Measurements from ENCODE around the gene MEX3C.

Gene MEX3C

GRCh38 chr18:51151185-51151567 lies 46.3 kb downstream of the MEX3C start:
- H2BK120ac ChIP-seq (ENCODE audit: low read depth, low read length), result no peak overlapping the region
- no peak for DNase-seq
- no peak overlapping the region for H2BK5ac ChIP-seq (ENCODE audit: low read length)
- H3K4me3 ChIP-seq (ENCODE audit: low read length), result no peak overlapping the region
- no peak overlapping the region for H2BK15ac ChIP-seq (replicated peaks; ENCODE audit: low read depth)
- H4K8ac ChIP-seq (ENCODE audit: low read depth, low read length), result no peak overlapping the region
- H3K79me1 ChIP-seq (ENCODE audit: low read length), result no peaks in the 10 kb centered on the region
- H3K36me3 ChIP-seq (ENCODE audit: control insufficient read depth, insufficient read depth, low read length), result no peaks in the 10 kb centered on the region
- no peaks in the 10 kb centered on the region for H3K27me3 ChIP-seq (ENCODE audit: insufficient read depth, low read length, poor library complexity)
- no peak overlapping the region for H3K27ac ChIP-seq (ENCODE audit: low read depth, low read length)
- no CpG with 5 or more reads among the region's 5 CpGs for WGBS (ENCODE audit: extremely low coverage, insufficient coverage, low lambda C conversion rate)
- H3K4me2 ChIP-seq (ENCODE audit: low read length), result no peak overlapping the region
- no peaks in the 10 kb centered on the region for H3K79me2 ChIP-seq (ENCODE audit: control insufficient read depth, insufficient read depth, low read length)
- no peak overlapping the region for H4K5ac ChIP-seq (ENCODE audit: low read length)
- no peak overlapping the region for H3K18ac ChIP-seq (ENCODE audit: low read length)
- no peak overlapping the region for H2AK5ac ChIP-seq (ENCODE audit: low read length)
- H3K4me1 ChIP-seq (ENCODE audit: control insufficient read depth, low read depth, low read length), result no peaks in the 10 kb centered on the region
- no peak overlapping the region for H3K9ac ChIP-seq (ENCODE audit: low read length)
- no peak overlapping the region for H3K23ac ChIP-seq (ENCODE audit: low read length)
- H3K4ac ChIP-seq (ENCODE audit: low read depth, low read length), result no peak overlapping the region
- H3K56ac ChIP-seq (ENCODE audit: low read length), result no peak overlapping the region

- no peaks in the 10 kb centered on the region for H3K79me1 ChIP-seq (ENCODE audit: low read length)
- H3K18ac ChIP-seq (ENCODE audit: low read length), result no peak overlapping the region
- no peaks in the 10 kb centered on the region for H3K79me2 ChIP-seq (ENCODE audit: control insufficient read depth, insufficient read depth, low read length)
- H3K4me1 ChIP-seq (ENCODE audit: control insufficient read depth, low read depth, low read length), result no peaks in the 10 kb centered on the region
- no peaks in the 10 kb centered on the region for H3K36me3 ChIP-seq (ENCODE audit: control insufficient read depth, insufficient read depth, low read length)
- H4K5ac ChIP-seq (ENCODE audit: low read length), result no peak overlapping the region
- no peak overlapping the region for H3K4me3 ChIP-seq (ENCODE audit: low read length)
- no peak overlapping the region for H3K23ac ChIP-seq (ENCODE audit: low read length)
- H3K9ac ChIP-seq (ENCODE audit: low read length), result no peak overlapping the region
- no peak overlapping the region for H3K4ac ChIP-seq (ENCODE audit: low read depth, low read length)
- peak; percentile 75 for DNase-seq
- H3K27me3 ChIP-seq (ENCODE audit: insufficient read depth, low read length, poor library complexity), result no peaks in the 10 kb centered on the region
- H2BK15ac ChIP-seq (replicated peaks; ENCODE audit: low read depth), result no peak overlapping the region
- no CpG with 5 or more reads among the region's 6 CpGs for WGBS (ENCODE audit: extremely low coverage, insufficient coverage, low lambda C conversion rate)
- H2AK5ac ChIP-seq (ENCODE audit: low read length), result no peak overlapping the region
- H3K4me2 ChIP-seq (ENCODE audit: low read length), result no peak overlapping the region
- no peak overlapping the region for H3K27ac ChIP-seq (ENCODE audit: low read depth, low read length)
- no peak overlapping the region for H2BK120ac ChIP-seq (ENCODE audit: low read depth, low read length)
- no peak overlapping the region for H3K56ac ChIP-seq (ENCODE audit: low read length)
- H2BK5ac ChIP-seq (ENCODE audit: low read length), result no peak overlapping the region
- no peak overlapping the region for H4K8ac ChIP-seq (ENCODE audit: low read depth, low read length)
These were observed 47.3 kb downstream of the MEX3C start for GRCh38 chr18:51150113-51150700.

- Histone ChIP-seq H3K79me1 (ENCODE audit: low read length) (no peaks in the 10 kb centered on the region), H3K27ac (ENCODE audit: low read depth, low read length) (no peak overlapping the region), H2BK15ac (replicated peaks; ENCODE audit: low read depth) (no peak overlapping the region), H3K4me3 (ENCODE audit: low read length) (no peak overlapping the region), H4K8ac (ENCODE audit: low read depth, low read length) (no peak overlapping the region), H3K9ac (ENCODE audit: low read length) (no peak overlapping the region), H2BK120ac (ENCODE audit: low read depth, low read length) (no peak overlapping the region), H3K23ac (ENCODE audit: low read length) (no peak overlapping the region), H2BK5ac (ENCODE audit: low read length) (no peak overlapping the region), H2AK5ac (ENCODE audit: low read length) (no peak overlapping the region), H3K79me2 (ENCODE audit: control insufficient read depth, insufficient read depth, low read length) (no peaks in the 10 kb centered on the region), H4K5ac (ENCODE audit: low read length) (no peak overlapping the region), H3K4ac (ENCODE audit: low read depth, low read length) (no peak overlapping the region), H3K56ac (ENCODE audit: low read length) (no peak overlapping the region), H3K36me3 (ENCODE audit: control insufficient read depth, insufficient read depth, low read length) (no peaks in the 10 kb centered on the region), H3K4me2 (ENCODE audit: low read length) (no peak overlapping the region), H3K18ac (ENCODE audit: low read length) (no peak overlapping the region), H3K27me3 (ENCODE audit: insufficient read depth, low read length, poor library complexity) (no peaks in the 10 kb centered on the region), H3K4me1 (ENCODE audit: control insufficient read depth, low read depth, low read length) (no peaks in the 10 kb centered on the region)
- no CpG with 5 or more reads among the region's 4 CpGs for WGBS (ENCODE audit: extremely low coverage, insufficient coverage, low lambda C conversion rate)
- no peak for DNase-seq
These were observed 47.8 kb downstream of the MEX3C start for GRCh38 chr18:51149670-51150069.

- H2BK15ac ChIP-seq (replicated peaks; ENCODE audit: low read depth), result no peak overlapping the region
- no peak overlapping the region for H2AK5ac ChIP-seq (ENCODE audit: low read length)
- H2BK5ac ChIP-seq (ENCODE audit: low read length), result no peak overlapping the region
- no peaks in the 10 kb centered on the region for H3K27me3 ChIP-seq (ENCODE audit: insufficient read depth, low read length, poor library complexity)
- no peaks in the 10 kb centered on the region for H3K36me3 ChIP-seq (ENCODE audit: control insufficient read depth, insufficient read depth, low read length)
- H3K9ac ChIP-seq (ENCODE audit: low read length), result no peak overlapping the region
- no peak overlapping the region for H4K8ac ChIP-seq (ENCODE audit: low read depth, low read length)
- no peak overlapping the region for H4K5ac ChIP-seq (ENCODE audit: low read length)
- H3K79me2 ChIP-seq (ENCODE audit: control insufficient read depth, insufficient read depth, low read length), result no peaks in the 10 kb centered on the region
- no peak overlapping the region for H3K4me2 ChIP-seq (ENCODE audit: low read length)
- no peaks in the 10 kb centered on the region for H3K4me1 ChIP-seq (ENCODE audit: control insufficient read depth, low read depth, low read length)
- no peak overlapping the region for H3K56ac ChIP-seq (ENCODE audit: low read length)
- H3K23ac ChIP-seq (ENCODE audit: low read length), result no peak overlapping the region
- no peak overlapping the region for H3K18ac ChIP-seq (ENCODE audit: low read length)
- DNase-seq, result no peak
- H3K27ac ChIP-seq (ENCODE audit: low read depth, low read length), result no peak overlapping the region
- H2BK120ac ChIP-seq (ENCODE audit: low read depth, low read length), result no peak overlapping the region
- H3K4me3 ChIP-seq (ENCODE audit: low read length), result no peak overlapping the region
- H3K4ac ChIP-seq (ENCODE audit: low read depth, low read length), result no peak overlapping the region
- no CpG with 5 or more reads among the region's 4 CpGs for WGBS (ENCODE audit: extremely low coverage, insufficient coverage, low lambda C conversion rate)
- H3K79me1 ChIP-seq (ENCODE audit: low read length), result no peaks in the 10 kb centered on the region
These were observed 50.6 kb downstream of the MEX3C start for GRCh38 chr18:51146909-51147308.

- Histone ChIP-seq H2BK5ac (ENCODE audit: low read length) (no peak overlapping the region), H3K23ac (ENCODE audit: low read length) (no peak overlapping the region), H3K27ac (ENCODE audit: low read depth, low read length) (no peak overlapping the region), H3K79me1 (ENCODE audit: low read length) (no peaks in the 10 kb centered on the region), H3K4me3 (ENCODE audit: low read length) (no peak overlapping the region), H2BK120ac (ENCODE audit: low read depth, low read length) (no peak overlapping the region), H2AK5ac (ENCODE audit: low read length) (no peak overlapping the region), H4K5ac (ENCODE audit: low read length) (no peak overlapping the region), H3K36me3 (ENCODE audit: control insufficient read depth, insufficient read depth, low read length) (no peaks in the 10 kb centered on the region), H3K4ac (ENCODE audit: low read depth, low read length) (no peak overlapping the region), H3K18ac (ENCODE audit: low read length) (no peak overlapping the region), H3K79me2 (ENCODE audit: control insufficient read depth, insufficient read depth, low read length) (no peaks in the 10 kb centered on the region), H3K4me2 (ENCODE audit: low read length) (no peak overlapping the region), H2BK15ac (replicated peaks; ENCODE audit: low read depth) (no peak overlapping the region), H3K9ac (ENCODE audit: low read length) (no peak overlapping the region), H4K8ac (ENCODE audit: low read depth, low read length) (no peak overlapping the region), H3K56ac (ENCODE audit: low read length) (no peak overlapping the region), H3K27me3 (ENCODE audit: insufficient read depth, low read length, poor library complexity) (no peaks in the 10 kb centered on the region), H3K4me1 (ENCODE audit: control insufficient read depth, low read depth, low read length) (no peaks in the 10 kb centered on the region)
- no peak for DNase-seq
- no CpG with 5 or more reads among the region's 8 CpGs for WGBS (ENCODE audit: extremely low coverage, insufficient coverage, low lambda C conversion rate)
These were observed 58.5 kb downstream of the MEX3C start for GRCh38 chr18:51138936-51139335.

GRCh38 chr18:51137891-51138290 lies 59.6 kb downstream of the MEX3C start:
- H3K79me1 ChIP-seq (ENCODE audit: low read length), result no peaks in the 10 kb centered on the region
- no peak overlapping the region for H3K9ac ChIP-seq (ENCODE audit: low read length)
- no peak overlapping the region for H3K4me2 ChIP-seq (ENCODE audit: low read length)
- H4K8ac ChIP-seq (ENCODE audit: low read depth, low read length), result no peak overlapping the region
- H3K4me1 ChIP-seq (ENCODE audit: control insufficient read depth, low read depth, low read length), result no peaks in the 10 kb centered on the region
- H2BK120ac ChIP-seq (ENCODE audit: low read depth, low read length), result no peak overlapping the region
- no CpG with 5 or more reads among the region's 7 CpGs for WGBS (ENCODE audit: extremely low coverage, insufficient coverage, low lambda C conversion rate)
- no peak overlapping the region for H3K4me3 ChIP-seq (ENCODE audit: low read length)
- no peak overlapping the region for H3K18ac ChIP-seq (ENCODE audit: low read length)
- H3K27ac ChIP-seq (ENCODE audit: low read depth, low read length), result no peak overlapping the region
- H3K27me3 ChIP-seq (ENCODE audit: insufficient read depth, low read length, poor library complexity), result no peaks in the 10 kb centered on the region
- peak; percentile 59 for DNase-seq
- no peak overlapping the region for H2BK15ac ChIP-seq (replicated peaks; ENCODE audit: low read depth)
- peak overlapping the region; percentile 5 for H3K56ac ChIP-seq (ENCODE audit: low read length)
- no peak overlapping the region for H3K4ac ChIP-seq (ENCODE audit: low read depth, low read length)
- no peak overlapping the region for H4K5ac ChIP-seq (ENCODE audit: low read length)
- no peaks in the 10 kb centered on the region for H3K36me3 ChIP-seq (ENCODE audit: control insufficient read depth, insufficient read depth, low read length)
- no peaks in the 10 kb centered on the region for H3K79me2 ChIP-seq (ENCODE audit: control insufficient read depth, insufficient read depth, low read length)
- no peak overlapping the region for H2BK5ac ChIP-seq (ENCODE audit: low read length)
- H3K23ac ChIP-seq (ENCODE audit: low read length), result peak overlapping the region; percentile 24
- no peak overlapping the region for H2AK5ac ChIP-seq (ENCODE audit: low read length)
